ENCODE measurements around the gene AFTPH. TPM values are rescaled to one million over a fixed set of nuclear protein-coding genes. Genes with fewer than 3 reads are reported as not detected.

Gene AFTPH
- total and polyA plus RNA-seq, 4 donors: 27.0 to 78.1 (median 35.0) TPM

DNA sequence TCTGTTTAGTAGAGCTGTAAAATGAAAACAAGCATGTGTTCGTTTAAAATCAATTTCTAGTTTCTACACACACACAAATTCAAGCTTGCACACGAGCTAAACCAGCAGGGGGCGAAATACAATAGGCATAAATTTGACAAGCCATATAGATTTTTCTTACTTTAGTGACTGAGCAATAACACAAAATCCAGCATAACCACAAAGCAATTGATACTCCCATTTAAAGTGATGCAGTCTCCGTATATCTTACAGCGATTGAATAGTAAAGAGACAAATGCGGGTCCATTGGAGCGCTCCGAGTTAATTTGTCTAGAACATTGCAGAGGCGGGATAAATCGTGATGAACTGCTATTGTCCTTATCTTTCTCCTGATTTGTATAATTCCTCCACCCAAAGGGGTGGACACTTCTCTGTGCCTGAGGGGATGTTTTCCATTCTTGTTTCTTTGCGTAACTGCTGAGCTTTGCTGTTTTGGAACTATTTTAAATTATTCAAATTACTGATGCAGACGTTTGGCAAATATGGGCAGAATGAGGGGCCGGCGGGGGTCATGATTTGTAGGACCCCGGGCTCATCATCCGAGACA, 1.2 kb upstream of the AFTPH start:
- peak; percentile 70 to 95 (median 94) for DNase-seq
- no peak for ATAC-seq (ENCODE audit: insufficient read depth, low FRiP score)
- H3K9ac ChIP-seq (ENCODE audit: insufficient read depth in 1 of 2, low read length in 2 of 2): peak overlapping the region in 1 of 2 donors; percentile 96
- TF ChIP-seq, protein P1, sequence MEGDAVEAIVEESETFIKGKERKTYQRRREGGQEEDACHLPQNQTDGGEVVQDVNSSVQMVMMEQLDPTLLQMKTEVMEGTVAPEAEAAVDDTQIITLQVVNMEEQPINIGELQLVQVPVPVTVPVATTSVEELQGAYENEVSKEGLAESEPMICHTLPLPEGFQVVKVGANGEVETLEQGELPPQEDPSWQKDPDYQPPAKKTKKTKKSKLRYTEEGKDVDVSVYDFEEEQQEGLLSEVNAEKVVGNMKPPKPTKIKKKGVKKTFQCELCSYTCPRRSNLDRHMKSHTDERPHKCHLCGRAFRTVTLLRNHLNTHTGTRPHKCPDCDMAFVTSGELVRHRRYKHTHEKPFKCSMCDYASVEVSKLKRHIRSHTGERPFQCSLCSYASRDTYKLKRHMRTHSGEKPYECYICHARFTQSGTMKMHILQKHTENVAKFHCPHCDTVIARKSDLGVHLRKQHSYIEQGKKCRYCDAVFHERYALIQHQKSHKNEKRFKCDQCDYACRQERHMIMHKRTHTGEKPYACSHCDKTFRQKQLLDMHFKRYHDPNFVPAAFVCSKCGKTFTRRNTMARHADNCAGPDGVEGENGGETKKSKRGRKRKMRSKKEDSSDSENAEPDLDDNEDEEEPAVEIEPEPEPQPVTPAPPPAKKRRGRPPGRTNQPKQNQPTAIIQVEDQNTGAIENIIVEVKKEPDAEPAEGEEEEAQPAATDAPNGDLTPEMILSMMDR (IDR thresholded peaks at IDR 0.05; ENCODE audit: control extremely low read depth, extremely low read depth): peak; percentile 63
- H3K4me1 ChIP-seq (ENCODE audit: control insufficient read depth in 5 of 5, insufficient read depth in 5 of 5, low read length in 5 of 5): peaks cover 0 to 19% (median 7%) of the 10 kb centered on the region in 5 donors
- no peaks in the 10 kb centered on the region for H3K27me3 ChIP-seq (ENCODE audit: control insufficient read depth in 3 of 3, insufficient read depth in 3 of 3, low read length in 2 of 3)
- 0 to 1% methylated on average over 16 of the region's 16 CpGs for WGBS, 2 donors
- H3K36me3 ChIP-seq (ENCODE audit: control insufficient read depth in 4 of 4, insufficient read depth in 4 of 4, low read length in 4 of 4): no peaks in the 10 kb centered on the region
- H3K4me3 ChIP-seq: peak overlapping the region; percentile 16
- H3K9me3 ChIP-seq (ENCODE audit: control insufficient read depth in 4 of 4, insufficient read depth in 3 of 4, low read length in 3 of 4): no peaks in the 10 kb centered on the region
- peak overlapping the region in 1 of 2 donors; percentile 47 for H3K27ac ChIP-seq (ENCODE audit: low read depth in 1 of 2, low read length in 1 of 2)

DNA sequence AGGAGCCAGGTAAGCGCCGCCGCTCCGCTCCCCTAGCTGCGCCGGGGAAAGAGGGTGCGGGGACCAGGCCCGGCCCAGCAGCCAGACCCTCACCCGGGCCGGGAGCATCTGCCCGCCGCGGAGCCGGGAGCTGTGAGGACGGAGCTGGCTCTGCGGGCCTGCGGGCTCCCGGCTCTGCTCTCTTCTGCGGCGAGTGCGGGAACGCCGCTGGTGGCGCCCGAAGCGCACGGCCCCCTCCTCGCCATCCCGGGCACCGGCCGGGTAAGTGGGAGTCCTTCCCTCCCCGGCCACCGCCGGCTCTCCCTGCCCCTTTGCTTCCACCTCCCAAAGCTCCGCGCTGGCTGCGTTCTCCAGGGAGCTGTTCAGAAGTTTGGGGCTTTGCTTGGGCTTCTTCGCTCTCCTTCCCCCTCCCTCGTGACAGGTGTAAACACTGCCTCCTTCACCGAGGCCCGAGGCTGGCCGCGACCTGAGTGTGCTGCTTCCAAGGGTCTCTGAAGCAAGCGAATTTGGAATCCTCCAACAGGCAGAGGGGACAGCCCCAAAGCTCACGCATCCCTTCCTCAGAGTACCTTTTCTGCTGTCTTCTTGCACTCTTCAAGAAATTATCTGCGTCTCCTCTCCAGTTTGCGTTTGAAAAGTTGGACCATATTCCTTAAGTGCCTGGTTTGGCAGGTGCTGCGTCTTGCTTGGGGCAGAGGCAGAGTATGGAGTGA, 632 bp downstream of the AFTPH start:
- no peaks in the 10 kb centered on the region for H3K36me3 ChIP-seq (ENCODE audit: control insufficient read depth in 4 of 4, insufficient read depth in 4 of 4, low read length in 4 of 4)
- peak; percentile 14 for ATAC-seq (ENCODE audit: insufficient read depth, low FRiP score)
- H3K9ac ChIP-seq (ENCODE audit: insufficient read depth in 1 of 2, low read length in 2 of 2): peak overlapping the region; percentile 87 to 88
- peak overlapping the region; percentile 98 for H3K4me3 ChIP-seq
- DNase-seq: peak in 2 of 3 donors; percentile 43 to 54
- peaks cover 0 to 19% (median 9%) of the 10 kb centered on the region in 5 donors for H3K4me1 ChIP-seq (ENCODE audit: control insufficient read depth in 5 of 5, insufficient read depth in 5 of 5, low read length in 5 of 5)
- peak overlapping the region; percentile 95 to 100 for H3K27ac ChIP-seq (ENCODE audit: low read depth in 1 of 2, low read length in 1 of 2)
- no peaks in the 10 kb centered on the region for H3K27me3 ChIP-seq (ENCODE audit: control insufficient read depth in 3 of 3, insufficient read depth in 3 of 3, low read length in 2 of 3)
- TF ChIP-seq, protein P1 (IDR thresholded peaks at IDR 0.05; ENCODE audit: control extremely low read depth, extremely low read depth): no peak
- no peaks in the 10 kb centered on the region for H3K9me3 ChIP-seq (ENCODE audit: control insufficient read depth in 4 of 4, insufficient read depth in 3 of 4, low read length in 3 of 4)
- WGBS, 2 donors: 0 to 1% methylated on average over 35 to 48 of the region's 48 CpGs

DNA sequence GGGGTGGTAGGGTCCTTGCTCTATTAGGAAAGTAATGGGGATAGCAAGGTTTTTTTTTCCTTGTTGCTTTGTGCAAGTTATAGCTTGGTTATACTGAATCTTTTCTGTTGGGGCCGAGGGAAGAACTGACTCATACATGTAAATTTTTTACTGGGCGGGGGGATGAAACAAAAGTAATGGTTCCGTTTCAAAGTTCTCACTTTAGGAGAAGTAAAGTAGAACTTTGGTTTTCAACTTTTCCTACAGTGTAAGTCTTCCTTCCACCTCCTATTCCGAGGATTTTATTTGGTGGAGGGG, 1.1 kb downstream of the AFTPH start:
- ATAC-seq (ENCODE audit: insufficient read depth, low FRiP score) (no peak), DNase-seq (peak in 1 of 3 donors; percentile 25)
- H3K27me3 ChIP-seq (ENCODE audit: control insufficient read depth in 3 of 3, insufficient read depth in 3 of 3, low read length in 2 of 3): no peaks in the 10 kb centered on the region
- 3 to 4% methylated on average over 4 of the region's 4 CpGs for WGBS, 2 donors
- peak overlapping the region; percentile 98 for H3K4me3 ChIP-seq
- H3K9ac ChIP-seq (ENCODE audit: insufficient read depth in 1 of 2, low read length in 2 of 2): peak overlapping the region; percentile 87 to 88
- no peaks in the 10 kb centered on the region for H3K36me3 ChIP-seq (ENCODE audit: control insufficient read depth in 4 of 4, insufficient read depth in 4 of 4, low read length in 4 of 4)
- H3K27ac ChIP-seq (ENCODE audit: low read depth in 1 of 2, low read length in 1 of 2): peak overlapping the region; percentile 95 to 100
- peaks cover 0 to 19% (median 9%) of the 10 kb centered on the region in 5 donors for H3K4me1 ChIP-seq (ENCODE audit: control insufficient read depth in 5 of 5, insufficient read depth in 5 of 5, low read length in 5 of 5)
- no peaks in the 10 kb centered on the region for H3K9me3 ChIP-seq (ENCODE audit: control insufficient read depth in 4 of 4, insufficient read depth in 3 of 4, low read length in 3 of 4)
- TF ChIP-seq, protein P1 (IDR thresholded peaks at IDR 0.05; ENCODE audit: control extremely low read depth, extremely low read depth): no peak
